ENCODE results near the gene HID1. TPM values are rescaled to one million over a fixed set of nuclear protein-coding genes. Genes with fewer than 3 reads are reported as not detected.

HID1 gene
- total RNA-seq, 1 donor from 2014 or later, result 2.6 TPM

- H3K36me3 Mint-ChIP-seq (ENCODE audit: low read depth, unreplicated experiment), result peaks cover 12% of the 10 kb centered on the region
- H3K36me3 ChIP-seq (ENCODE audit: insufficient read depth, low read length), result peaks cover 6% of the 10 kb centered on the region
- peaks cover 70% of the 10 kb centered on the region for H3K79me2 ChIP-seq (ENCODE audit: insufficient read depth, low read length)
- TF ChIP-seq CTCF (IDR thresholded peaks at IDR 0.05; ENCODE audit: insufficient read depth, low read depth, low read length) (no peak), EZH2 (IDR thresholded peaks at IDR 0.05; ENCODE audit: insufficient read depth, low read length) (no peak)
- no peak overlapping the region for H3K4me3 ChIP-seq (ENCODE audit: insufficient read depth, low read depth, low read length)
- no peaks in the 10 kb centered on the region for H3K27me3 Mint-ChIP-seq (ENCODE audit: low read depth, unreplicated experiment)
- peaks cover 78% of the 10 kb centered on the region for H4K20me1 ChIP-seq (ENCODE audit: insufficient read depth, low read length)
- no peaks in the 10 kb centered on the region for H3K9me3 ChIP-seq (ENCODE audit: insufficient read depth, low read depth, low read length)
- no peak overlapping the region for H3K9ac ChIP-seq (ENCODE audit: low read length)
- no peak overlapping the region for H3K4me3 Mint-ChIP-seq (ENCODE audit: unreplicated experiment)
- no peak overlapping the region for H3K4me2 ChIP-seq (ENCODE audit: low read length)
- peaks cover 10% of the 10 kb centered on the region for H3K4me1 ChIP-seq (ENCODE audit: insufficient read depth, low read length)
- no peak overlapping the region for H2AFZ ChIP-seq (ENCODE audit: low read depth, low read length)
- H3K9me3 Mint-ChIP-seq (ENCODE audit: unreplicated experiment), result no peaks in the 10 kb centered on the region
- peaks cover 29% of the 10 kb centered on the region for H3K4me1 Mint-ChIP-seq (ENCODE audit: low read depth, unreplicated experiment)
- FAIRE-seq (no peak), DNase-seq (ENCODE audit: low read depth) (peak; percentile 77)
- peak overlapping the region; percentile 26 for H3K27ac ChIP-seq (ENCODE audit: low read depth, low read length)
- H3K27me3 ChIP-seq (ENCODE audit: insufficient read depth, low read length), result no peaks in the 10 kb centered on the region
- H3K27ac Mint-ChIP-seq (ENCODE audit: unreplicated experiment), result no peak overlapping the region
Observed at GRCh38 chr17:74994440-74994839, 21.9 kb upstream of the HID1 start.

- Histone ChIP-seq H3K27ac (ENCODE audit: low read depth, low read length) (no peak overlapping the region), H3K4me1 (ENCODE audit: insufficient read depth, low read length) (peaks cover 20% of the 10 kb centered on the region), H3K4me3 (ENCODE audit: insufficient read depth, low read depth, low read length) (no peak overlapping the region), H3K9me3 (ENCODE audit: insufficient read depth, low read depth, low read length) (no peaks in the 10 kb centered on the region), H3K27me3 (ENCODE audit: insufficient read depth, low read length) (no peaks in the 10 kb centered on the region), H3K79me2 (ENCODE audit: insufficient read depth, low read length) (peaks cover 66% of the 10 kb centered on the region), H3K9ac (ENCODE audit: low read length) (no peak overlapping the region), H3K36me3 (ENCODE audit: insufficient read depth, low read length) (no peaks in the 10 kb centered on the region), H3K4me2 (ENCODE audit: low read length) (no peak overlapping the region), H2AFZ (ENCODE audit: low read depth, low read length) (no peak overlapping the region), H4K20me1 (ENCODE audit: insufficient read depth, low read length) (peaks cover 64% of the 10 kb centered on the region)
- no peaks in the 10 kb centered on the region for H3K27me3 Mint-ChIP-seq (ENCODE audit: low read depth, unreplicated experiment)
- H3K36me3 Mint-ChIP-seq (ENCODE audit: low read depth, unreplicated experiment), result peaks cover 6% of the 10 kb centered on the region
- DNase-seq (ENCODE audit: low read depth), result no peak
- TF ChIP-seq EZH2 (IDR thresholded peaks at IDR 0.05; ENCODE audit: insufficient read depth, low read length) (no peak), CTCF (IDR thresholded peaks at IDR 0.05; ENCODE audit: insufficient read depth, low read depth, low read length) (no peak)
- no peaks in the 10 kb centered on the region for H3K9me3 Mint-ChIP-seq (ENCODE audit: unreplicated experiment)
- H3K27ac Mint-ChIP-seq (ENCODE audit: unreplicated experiment), result peak overlapping the region; percentile 72
- no peak for FAIRE-seq
- H3K4me1 Mint-ChIP-seq (ENCODE audit: low read depth, unreplicated experiment), result peaks cover 24% of the 10 kb centered on the region
- H3K4me3 Mint-ChIP-seq (ENCODE audit: unreplicated experiment), result no peak overlapping the region
Observed at GRCh38 chr17:74992223-74992622, 19.7 kb upstream of the HID1 start.

GRCh38 chr17:74990581-74991105 is 18.1 kb upstream of the HID1 start:
- peaks cover 26% of the 10 kb centered on the region for H3K4me1 Mint-ChIP-seq (ENCODE audit: low read depth, unreplicated experiment)
- Histone ChIP-seq H4K20me1 (ENCODE audit: insufficient read depth, low read length) (peaks cover 59% of the 10 kb centered on the region), H3K27me3 (ENCODE audit: insufficient read depth, low read length) (no peaks in the 10 kb centered on the region), H2AFZ (ENCODE audit: low read depth, low read length) (no peak overlapping the region), H3K36me3 (ENCODE audit: insufficient read depth, low read length) (no peaks in the 10 kb centered on the region), H3K9me3 (ENCODE audit: insufficient read depth, low read depth, low read length) (no peaks in the 10 kb centered on the region), H3K4me1 (ENCODE audit: insufficient read depth, low read length) (peaks cover 23% of the 10 kb centered on the region), H3K27ac (ENCODE audit: low read depth, low read length) (no peak overlapping the region), H3K4me3 (ENCODE audit: insufficient read depth, low read depth, low read length) (no peak overlapping the region), H3K9ac (ENCODE audit: low read length) (no peak overlapping the region), H3K79me2 (ENCODE audit: insufficient read depth, low read length) (peaks cover 59% of the 10 kb centered on the region), H3K4me2 (ENCODE audit: low read length) (no peak overlapping the region)
- no peak for DNase-seq (ENCODE audit: low read depth)
- no peaks in the 10 kb centered on the region for H3K27me3 Mint-ChIP-seq (ENCODE audit: low read depth, unreplicated experiment)
- TF ChIP-seq EZH2 (IDR thresholded peaks at IDR 0.05; ENCODE audit: insufficient read depth, low read length) (no peak), CTCF (IDR thresholded peaks at IDR 0.05; ENCODE audit: insufficient read depth, low read depth, low read length) (no peak)
- peaks cover 6% of the 10 kb centered on the region for H3K36me3 Mint-ChIP-seq (ENCODE audit: low read depth, unreplicated experiment)
- FAIRE-seq, result no peak
- H3K9me3 Mint-ChIP-seq (ENCODE audit: unreplicated experiment), result no peaks in the 10 kb centered on the region
- no peak overlapping the region for H3K4me3 Mint-ChIP-seq (ENCODE audit: unreplicated experiment)
- no peak overlapping the region for H3K27ac Mint-ChIP-seq (ENCODE audit: unreplicated experiment)
